ENCODE results near the gene ASH1L.
"Not testable (repeated sequence)": the region's sequence is repeated elsewhere in the genome, so short reads cannot be mapped to it uniquely, and the experiment has no call there.

The ASH1L gene

GRCh38 chr1:155300553-155301329 is 261.9 kb downstream of the ASH1L start:
- DNase-seq, result no peak

DNA sequence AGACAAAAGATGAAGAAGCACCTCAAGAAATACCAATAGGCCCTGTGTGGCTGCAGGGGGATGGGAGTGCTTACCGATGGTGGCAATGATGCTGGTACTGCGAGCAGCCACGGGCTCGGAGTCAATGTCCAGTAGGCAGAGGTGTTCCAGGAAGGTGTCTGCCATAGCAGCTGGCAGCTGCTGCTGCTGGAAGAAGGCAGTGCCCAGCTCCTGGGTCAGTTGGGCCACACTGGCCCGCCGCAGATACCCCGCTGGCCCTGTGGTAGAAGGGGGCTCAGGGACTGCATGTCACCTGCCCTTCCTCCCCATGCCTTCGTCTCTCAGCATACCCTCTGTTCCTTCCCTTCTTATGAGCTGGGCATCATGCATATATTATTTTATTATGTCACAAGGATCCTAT is 262.6 kb downstream of the ASH1L start:
- DNase-seq, result no peak

DNA sequence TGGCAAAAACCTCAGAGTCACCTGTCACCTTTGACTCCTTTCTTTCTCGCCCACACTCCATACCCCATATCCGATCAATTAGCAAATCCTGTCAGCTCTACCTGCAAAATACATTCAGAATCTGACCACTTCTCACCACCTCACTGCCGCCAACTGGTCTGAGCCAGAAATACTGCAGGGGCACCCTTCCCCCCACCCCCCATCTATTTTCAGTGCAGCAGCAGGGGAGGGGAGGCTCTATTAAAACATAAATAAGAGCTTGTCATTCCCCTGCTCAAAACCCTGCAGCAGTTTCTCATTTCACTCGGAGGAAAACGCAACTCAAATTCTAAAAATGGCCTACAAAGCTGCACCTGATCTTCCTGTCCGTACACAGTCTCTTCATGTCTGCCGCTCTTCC is 265.2 kb downstream of the ASH1L start:
- no peak for DNase-seq

GRCh38 chr1:155296661-155297060 is 265.9 kb downstream of the ASH1L start:
- no peak for DNase-seq

- no peak for DNase-seq
Measured at GRCh38 chr1:155295942-155296267, 266.7 kb downstream of the ASH1L start.

- no peak for DNase-seq
Measured at GRCh38 chr1:155295183-155295941, 267.2 kb downstream of the ASH1L start.

DNA sequence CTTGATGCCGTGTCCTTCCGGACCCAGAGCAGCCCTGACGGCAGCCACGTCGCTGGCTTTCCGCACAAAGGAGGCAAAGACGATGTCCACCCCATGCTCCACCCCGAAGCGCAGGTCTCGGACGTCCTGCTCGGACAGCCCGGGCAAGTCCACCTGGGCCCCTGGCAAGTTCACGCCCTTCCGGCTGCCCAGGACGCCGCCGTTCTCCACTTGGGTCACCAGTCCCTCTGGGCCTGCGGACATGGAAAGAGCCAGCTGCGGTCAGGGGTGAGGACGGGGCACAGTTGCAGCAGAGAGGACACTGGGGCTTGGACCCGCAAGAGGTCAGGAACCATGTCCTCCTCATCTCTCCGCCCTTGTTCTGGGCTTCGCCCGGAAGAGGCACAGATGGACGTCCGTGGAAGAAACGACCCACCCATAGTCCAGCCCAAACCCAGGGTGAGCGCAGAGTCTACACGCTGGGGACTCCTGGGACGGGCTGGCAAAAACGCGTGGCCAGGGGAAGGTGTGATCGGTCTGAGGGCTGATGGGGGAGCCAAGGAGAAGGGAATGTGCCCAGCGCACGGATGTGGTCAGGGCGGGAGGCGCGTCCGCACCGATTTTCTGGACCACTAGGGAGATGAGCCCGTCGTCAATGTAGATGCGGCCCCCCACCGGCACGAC is 268.0 kb downstream of the ASH1L start:
- DNase-seq, result no peak

- DNase-seq, result no peak
Measured at GRCh38 chr1:155293086-155293749, 269.4 kb downstream of the ASH1L start.

- DNase-seq, result not testable (repeated sequence)
Measured at GRCh38 chr1:155291006-155291405, 271.6 kb downstream of the ASH1L start.

DNA sequence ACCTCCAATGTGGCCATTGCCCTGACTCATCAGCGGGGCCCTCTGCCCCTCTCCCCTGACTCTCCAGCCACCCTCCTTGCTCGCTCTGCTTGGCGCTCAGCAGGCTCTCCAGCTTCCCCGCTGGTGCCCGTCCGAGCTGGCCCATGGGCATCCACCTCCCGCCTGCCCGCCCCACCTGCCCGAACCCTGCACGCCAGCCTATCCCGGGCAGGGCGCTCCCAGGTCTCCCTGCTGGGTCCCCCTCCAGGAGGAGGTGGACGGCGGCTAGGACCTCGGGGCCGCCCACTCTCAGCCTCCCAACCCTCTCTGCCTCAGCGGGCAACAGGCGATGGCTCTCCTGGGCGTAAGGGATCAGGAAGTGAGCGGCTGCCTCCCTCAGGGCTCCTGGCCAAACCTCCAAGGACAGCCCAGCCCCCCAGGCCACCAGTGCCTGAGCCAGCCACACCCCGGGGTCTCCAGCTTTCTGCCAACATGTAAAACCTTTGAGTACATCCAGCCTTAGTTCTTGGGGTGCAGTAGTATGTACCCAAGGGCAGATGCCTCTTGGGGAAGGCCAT is 274.5 kb downstream of the ASH1L start:
- DNase-seq, result no peak

- no peak for DNase-seq
Measured at GRCh38 chr1:155286544-155286943, 276.1 kb downstream of the ASH1L start.

- no peak for DNase-seq
Measured at GRCh38 chr1:155285631-155286044, 277.0 kb downstream of the ASH1L start.
